Heart left ventricle (tissue), 16 donors: ENCODE results near the gene KRT6A. TPM values are rescaled to one million over a fixed set of nuclear protein-coding genes. Genes with fewer than 3 reads are reported as not detected.

Experiments used
- ATAC-seq, 4 donors: fragments of 200-7000 bp; cut with Tn5 transposase; one replicate each; pipeline ENCODE4 v1.9.1; 2020 to 2022; ENCODE audit warnings: moderate library complexity in 4 of 4, mild to moderate bottlenecking in 3 of 4, moderate number of reproducible peaks in 1 of 4
- DNase-seq, 5 donors: peaks; one replicate each; pipeline ENCODE4 v3.0.0-alpha.2; 2020
- H3K27ac ChIP-seq, 12 donors: fragments of 200-600 bp; sonication (generic) in 4 of 12; one replicate each; pipeline versions ENCODE4 v1.5.0 to v1.8.0; 2016 to 2022; ENCODE audit warnings: mild to moderate bottlenecking in 2 of 12
- H3K27me3 ChIP-seq, 9 donors: fragments of 200-600 bp; sonication (generic) in 2 of 9; one replicate each; pipeline versions ENCODE4 v1.5.1 to v1.8.0; 2016 to 2022; ENCODE audit warnings: mild to moderate bottlenecking in 3 of 9
- H3K36me3 ChIP-seq, 9 donors: fragments of 200-600 bp; sonication (generic) in 2 of 9; one replicate each; pipeline versions ENCODE4 v1.5.0 to v1.8.0; 2018 to 2022; ENCODE audit warnings: mild to moderate bottlenecking in 2 of 9
- H3K4me1 ChIP-seq, 12 donors: fragments of 200-600 bp; sonication (generic) in 4 of 12; one replicate each; pipeline versions ENCODE4 v1.5.0 to v1.8.0; 2016 to 2022; ENCODE audit warnings: mild to moderate bottlenecking in 3 of 12
- H3K4me3 ChIP-seq, 12 donors: fragments of 200-600 bp; sonication (generic) in 4 of 12; one replicate each; pipeline versions ENCODE4 v1.5.0 to v1.8.0; 2017 to 2022; ENCODE audit warnings: mild to moderate bottlenecking in 9 of 12, moderate library complexity in 4 of 12
- H3K9me3 ChIP-seq, 12 donors: fragments of 200-600 bp; sonication (generic) in 4 of 12; one replicate each; pipeline versions ENCODE4 v1.5.0 to v1.8.0; 2016 to 2022; ENCODE audit warnings: mild to moderate bottlenecking in 1 of 12
- POLR2A ChIP-seq, 2 donors: fragments of 450-650 bp; IDR thresholded peaks; one replicate each; pipeline ENCODE4 v1.6.1; 2017; ENCODE audit warnings: antibody characterized with exemption in 2 of 2, mild to moderate bottlenecking in 2 of 2, moderate library complexity in 2 of 2
- WGBS, 4 donors: extraction: QIAGEN DNeasy Blood & Tissue Kit in 2 of 4; methylation state at CpG; one replicate each; pipeline versions ENCODE4 v1.1.5 to v1.1.7; 2013 to 2018; 5-methylcytosine and 5-hydroxymethylcytosine counted together
- intact Hi-C, 10 donors: fragments of 100-400 bp; cut with DNase I; formaldehyde crosslinking; loops; one replicate each; pipeline versions ENCODE4 v1.11.1 to v1.14.2; 2022
- polyA plus RNA-seq, 2 donors: library from polyadenylated mRNA; stranded (reverse); fragments of 200-250 nt; gene quantifications; one replicate each; pipeline ENCODE4 v1.2.3, GENCODE V29; 2013
- total RNA-seq, 9 donors: library from RNA; depleted of rRNA in 2 of 9; stranded (reverse); fragments of >200 nt in 2 of 9; fragmentation: NEBNext Ultra II Directional in 3 of 9; extraction: Animal tissue kit (Norgen Biotek cat#: 25700) in 3 of 9; gene quantifications; one replicate each; pipeline versions ENCODE4 v1.1.0 to v1.2.4, GENCODE V29; 2016 to 2023
- TF ChIP-seq, protein P1 (sequence below), 12 donors: fragments of 200-600 bp; sonication (generic) in 4 of 12; IDR thresholded peaks; one replicate each; pipeline versions ENCODE4 v1.5.0 to v1.8.0; 2018 to 2022; ENCODE audit warnings: antibody characterized with exemption in 12 of 12, mild to moderate bottlenecking in 5 of 12
- donor health status: ischemic (EF 13 %, LVEDD 7.1; RV severe dilation, severe dysfunction).
- donor health status: healthy with polysubstance abuse.
- donor health status: DM: no; HTN: yes; CAD: no.
- donor health status: DM: no; HTN: no; CAD: no.
- donor health status: ischemic (EF 25% LVEDD 6.9; RV normal size, moderate dysfunction).
- donor health status: ischemic (EF 25% LVEDD 5.7; RV mildly dilated, moderate dysfunction).
- donor health status: healthy.
- donor health status: DM: yes; HTN: yes; CAD: no.
- donor health status: ischemic (EF 35%, LVEDD 5.7; RV mildly dilated, moderate dysfunction).
- donor health status: nonischemic (EF 11% LVEDD 7.7; RV severe dilation, severe dysfunction).
- donor health status: DM: yes; HTN: yes; CAD: no.
- donor health status: PGD.
- donor health status: ischemic (EF 29% LVEDD 5.4; RV normal size, mild dysfunction).
- donor health status: nonischemic (EF 23%, LVEDD 6.1; RV moderate dilation, normal function).

Gene KRT6A
- total and polyA plus RNA-seq, 11 donors: 0.03 to 0.11 TPM; not detected in 9

DNA sequence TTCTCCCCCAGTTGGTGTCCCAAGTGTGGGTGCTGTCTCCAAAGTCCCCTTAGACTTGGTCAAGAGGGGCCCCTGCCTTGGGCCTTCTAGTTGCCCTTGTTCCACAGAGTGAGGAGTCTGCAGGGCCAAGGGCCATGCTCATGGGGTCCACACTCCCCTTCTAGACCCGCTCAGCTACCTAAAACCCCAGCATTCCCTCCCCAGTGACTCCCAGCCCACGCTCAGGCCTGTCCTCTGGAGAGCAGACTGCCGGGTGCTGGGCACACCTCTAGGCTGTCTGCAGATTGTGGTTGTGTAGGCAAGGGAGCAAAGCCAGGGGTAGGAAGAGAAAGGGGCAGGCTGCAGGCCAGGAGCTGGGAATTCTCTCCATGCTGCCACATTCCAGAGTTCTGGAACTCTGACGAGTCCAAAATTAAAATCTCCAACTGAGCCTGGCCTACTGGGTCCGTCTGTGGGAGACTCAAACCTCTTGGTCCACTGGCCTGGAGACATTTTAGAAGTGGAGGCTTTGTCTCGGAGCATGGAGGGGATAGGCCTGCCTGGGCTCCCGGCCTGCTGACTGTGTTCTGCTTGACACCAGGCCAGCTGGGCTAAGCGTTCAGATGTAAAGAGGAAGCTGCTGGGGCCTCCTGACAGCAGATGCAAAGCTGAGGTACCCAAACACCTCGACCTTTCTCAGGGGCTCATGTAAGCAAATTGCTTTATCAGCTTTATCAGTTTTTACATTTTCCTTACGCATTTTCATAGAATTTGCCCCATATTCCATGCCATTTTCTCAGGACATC lies 40.8 kb upstream of the KRT6A start:
- no peaks in the 10 kb centered on the region for H3K36me3 ChIP-seq
- no peak for DNase-seq

DNA sequence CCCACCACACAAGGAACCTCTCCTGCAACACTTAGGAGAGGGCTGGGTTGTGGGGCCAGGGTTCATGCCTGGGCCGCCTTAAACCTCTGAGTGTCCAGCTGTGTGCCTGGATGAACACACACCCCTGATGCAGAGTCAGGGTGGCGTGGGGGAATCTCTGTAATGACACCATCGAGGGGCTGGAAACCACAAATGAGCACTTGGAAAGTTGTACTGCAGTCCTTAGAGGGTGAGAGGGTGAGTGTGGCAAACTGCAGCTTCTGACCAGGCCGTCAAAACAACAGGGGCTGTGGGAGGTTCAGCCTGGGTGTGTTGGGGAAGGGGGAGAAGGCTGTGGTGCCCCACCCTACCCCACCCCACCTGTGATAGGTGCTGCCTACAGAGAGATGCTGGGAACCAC lies 39.6 kb upstream of the KRT6A start:
- DNase-seq (no peak), ATAC-seq (no peak)
- intact Hi-C loops: no loop called here
- TF ChIP-seq POLR2A (IDR thresholded peaks at IDR 0.05): no peak
- TF ChIP-seq, protein P1, sequence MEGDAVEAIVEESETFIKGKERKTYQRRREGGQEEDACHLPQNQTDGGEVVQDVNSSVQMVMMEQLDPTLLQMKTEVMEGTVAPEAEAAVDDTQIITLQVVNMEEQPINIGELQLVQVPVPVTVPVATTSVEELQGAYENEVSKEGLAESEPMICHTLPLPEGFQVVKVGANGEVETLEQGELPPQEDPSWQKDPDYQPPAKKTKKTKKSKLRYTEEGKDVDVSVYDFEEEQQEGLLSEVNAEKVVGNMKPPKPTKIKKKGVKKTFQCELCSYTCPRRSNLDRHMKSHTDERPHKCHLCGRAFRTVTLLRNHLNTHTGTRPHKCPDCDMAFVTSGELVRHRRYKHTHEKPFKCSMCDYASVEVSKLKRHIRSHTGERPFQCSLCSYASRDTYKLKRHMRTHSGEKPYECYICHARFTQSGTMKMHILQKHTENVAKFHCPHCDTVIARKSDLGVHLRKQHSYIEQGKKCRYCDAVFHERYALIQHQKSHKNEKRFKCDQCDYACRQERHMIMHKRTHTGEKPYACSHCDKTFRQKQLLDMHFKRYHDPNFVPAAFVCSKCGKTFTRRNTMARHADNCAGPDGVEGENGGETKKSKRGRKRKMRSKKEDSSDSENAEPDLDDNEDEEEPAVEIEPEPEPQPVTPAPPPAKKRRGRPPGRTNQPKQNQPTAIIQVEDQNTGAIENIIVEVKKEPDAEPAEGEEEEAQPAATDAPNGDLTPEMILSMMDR (IDR thresholded peaks at IDR 0.05): no peak
- WGBS, 4 donors: 61 to 94% (median 71%) methylated on average over 4 of the region's 4 CpGs
- no peak overlapping the region for H3K4me3 ChIP-seq
- no peaks in the 10 kb centered on the region for H3K4me1 ChIP-seq
- H3K27ac ChIP-seq: no peak overlapping the region
- no peaks in the 10 kb centered on the region for H3K9me3 ChIP-seq
- H3K36me3 ChIP-seq: no peaks in the 10 kb centered on the region
- peaks cover 0 to 3% (median 0%) of the 10 kb centered on the region in 9 donors for H3K27me3 ChIP-seq

More for the DNA sequence above, 40.8 kb upstream of the KRT6A start:
- intact Hi-C loops: no loop called here
- Histone ChIP-seq H3K27ac (no peak overlapping the region), H3K4me3 (no peak overlapping the region), H3K9me3 (no peaks in the 10 kb centered on the region), H3K4me1 (no peaks in the 10 kb centered on the region), H3K27me3 (peaks cover 0 to 3% (median 0%) of the 10 kb centered on the region in 9 donors)
- TF ChIP-seq, protein P1 (IDR thresholded peaks at IDR 0.05): no peak
- no peak for TF ChIP-seq POLR2A (IDR thresholded peaks at IDR 0.05)
- WGBS, 4 donors: 76 to 81% (median 79%) methylated on average over 9 to 10 of the region's 10 CpGs
- no peak for ATAC-seq

DNA sequence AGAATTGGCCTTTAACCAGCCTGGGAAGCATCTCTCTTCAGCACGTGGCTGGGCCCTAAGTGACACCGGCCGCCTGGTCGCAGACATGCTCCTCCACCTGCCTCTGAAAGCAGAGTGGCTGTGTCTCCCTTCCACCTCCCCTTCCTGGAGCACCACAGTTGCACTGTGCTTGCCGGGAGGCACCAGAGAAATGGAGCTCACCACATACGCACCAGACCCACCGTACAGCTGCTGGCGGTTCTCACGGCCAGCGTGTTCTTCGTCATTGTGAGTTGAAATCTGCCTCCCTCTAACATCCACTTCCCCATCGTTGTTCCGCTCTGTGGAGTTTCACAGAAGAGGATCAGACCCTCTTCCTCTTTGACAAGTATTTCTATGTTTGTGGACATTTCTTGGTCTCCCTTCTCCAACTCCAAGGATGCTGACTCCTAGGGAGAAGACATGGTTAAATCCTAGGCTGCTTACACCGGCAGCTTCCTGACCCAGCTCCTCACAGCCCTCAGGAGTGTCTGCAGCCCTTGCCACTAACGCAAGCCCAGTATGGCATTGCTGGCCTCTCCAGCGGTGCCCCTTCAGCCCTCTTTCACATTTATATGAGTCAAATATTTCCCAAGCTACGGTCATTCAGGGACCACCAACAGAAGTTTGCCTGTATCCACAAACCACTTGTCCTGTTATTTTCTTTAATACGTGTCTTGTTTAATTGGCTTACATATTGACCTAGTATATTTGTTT lies 38.7 kb upstream of the KRT6A start:
- no peak for DNase-seq
- no peaks in the 10 kb centered on the region for H3K4me1 ChIP-seq
- H3K4me3 ChIP-seq: no peak overlapping the region
- intact Hi-C loops: no loop called here
- peaks cover 0 to 3% (median 0%) of the 10 kb centered on the region in 9 donors for H3K27me3 ChIP-seq
- 64 to 90% (median 79%) methylated on average over 18 of the region's 18 CpGs for WGBS, 4 donors
- no peak for ATAC-seq
- H3K36me3 ChIP-seq: no peaks in the 10 kb centered on the region
- TF ChIP-seq, protein P1 (IDR thresholded peaks at IDR 0.05): no peak
- TF ChIP-seq POLR2A (IDR thresholded peaks at IDR 0.05): no peak
- no peak overlapping the region for H3K27ac ChIP-seq
- no peaks in the 10 kb centered on the region for H3K9me3 ChIP-seq

DNA sequence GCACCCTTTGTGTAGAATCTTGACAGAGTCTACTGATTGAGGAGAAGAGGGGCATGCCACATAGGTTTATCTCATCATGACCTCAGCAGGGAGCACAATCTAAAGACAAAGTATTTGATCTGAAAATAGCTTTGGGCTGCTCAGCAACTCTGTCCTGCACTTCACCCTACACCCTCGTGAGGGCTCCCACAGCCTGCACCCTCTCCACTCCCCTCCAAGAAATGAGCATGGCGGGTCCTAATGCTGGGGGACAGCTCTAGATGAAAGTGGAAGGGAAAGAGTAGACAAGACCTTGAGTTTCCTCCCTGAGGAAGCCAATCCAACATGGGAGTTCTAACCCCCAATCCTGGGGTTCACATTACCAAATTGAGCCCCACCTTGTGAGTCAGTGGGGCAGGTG lies 37.8 kb upstream of the KRT6A start:
- TF ChIP-seq, protein P1 (IDR thresholded peaks at IDR 0.05): no peak
- TF ChIP-seq POLR2A (IDR thresholded peaks at IDR 0.05): no peak
- no peak for ATAC-seq
- Histone ChIP-seq H3K27me3 (peaks cover 0 to 3% (median 0%) of the 10 kb centered on the region in 9 donors), H3K9me3 (no peaks in the 10 kb centered on the region), H3K4me1 (no peaks in the 10 kb centered on the region), H3K27ac (no peak overlapping the region), H3K36me3 (no peaks in the 10 kb centered on the region), H3K4me3 (no peak overlapping the region)
- intact Hi-C loops: no loop called here
- no peak for DNase-seq
- 75 to 86% (median 81%) methylated on average over 2 of the region's 2 CpGs for WGBS, 4 donors
